ENCODE measurements around the gene KMO.
A peak's percentile ranks its signal among the peaks of the same experiment; 100 is the strongest.

The KMO gene

GRCh38 chr1:241598249-241598648, 66.1 kb downstream of the KMO start:
- no peak for DNase-seq

GRCh38 chr1:241600496-241600901, 68.3 kb downstream of the KMO start:
- DNase-seq: no peak

GRCh38 chr1:241603731-241604245, 71.6 kb downstream of the KMO start:
- DNase-seq: no peak

- DNase-seq: no peak
These were observed 73.1 kb downstream of the KMO start for GRCh38 chr1:241605146-241605805.

- DNase-seq: no peak
These were observed 74.4 kb downstream of the KMO start for GRCh38 chr1:241606544-241606943.

GRCh38 chr1:241607497-241607896, 75.3 kb downstream of the KMO start:
- DNase-seq: no peak

GRCh38 chr1:241608379-241609033, 76.3 kb downstream of the KMO start:
- DNase-seq: no peak

- no peak for DNase-seq
These were observed 78.1 kb downstream of the KMO start for GRCh38 chr1:241610056-241610815.

- peak; percentile 43 for DNase-seq
These were observed 78.9 kb downstream of the KMO start for GRCh38 chr1:241611063-241611462.

- no peak for DNase-seq
These were observed 79.6 kb downstream of the KMO start for GRCh38 chr1:241611736-241612135.

- no peak for DNase-seq
These were observed 80.6 kb downstream of the KMO start for GRCh38 chr1:241612533-241613477.

- no peak for DNase-seq
These were observed 82.0 kb downstream of the KMO start for GRCh38 chr1:241614144-241614543.

- DNase-seq: no peak
These were observed 82.4 kb downstream of the KMO start for GRCh38 chr1:241614572-241614971.

GRCh38 chr1:241615043-241615974, 83.1 kb downstream of the KMO start:
- no peak for DNase-seq

- no peak for DNase-seq
These were observed 85.2 kb downstream of the KMO start for GRCh38 chr1:241617426-241617825.

- DNase-seq: no peak
These were observed 90.5 kb downstream of the KMO start for GRCh38 chr1:241622669-241623068.

- DNase-seq: no peak
These were observed 92.8 kb downstream of the KMO start for GRCh38 chr1:241624935-241625334.

GRCh38 chr1:241627453-241628259, 95.5 kb downstream of the KMO start:
- no peak for DNase-seq

- no peak for DNase-seq
These were observed 97.8 kb downstream of the KMO start for GRCh38 chr1:241630005-241630404.

GRCh38 chr1:241630476-241630875, 98.3 kb downstream of the KMO start:
- no peak for DNase-seq

GRCh38 chr1:241630899-241631298, 98.7 kb downstream of the KMO start:
- no peak for DNase-seq

All from NCI-H446 treated with DMSO at 0.1 percent for 48 hours (cell line).